Lower leg skin (tissue), 4 donors: ENCODE data around the gene RBX1. TPM values are rescaled to one million over a fixed set of nuclear protein-coding genes. Genes with fewer than 3 reads are reported as not detected.

Experiments
- DNase-seq, 2 donors: peaks; one replicate each; pipeline ENCODE4 v3.0.0-alpha.2; 2019; ENCODE audit warnings: low spot score in 2 of 2
- H3K4me3 ChIP-seq: fragments of 200-600 bp; sonication (generic); 2 replicates; pipeline ENCODE4 v1.5.1; 2017; ENCODE audit warnings: mild to moderate bottlenecking, low read depth; ENCODE audit not compliant: poor library complexity, severe bottlenecking
- CTCF ChIP-seq, 3 donors: fragments of 450-650 bp; IDR thresholded peaks; one replicate each; pipeline ENCODE4 v1.5.1; 2016; ENCODE audit warnings: antibody characterized with exemption in 3 of 3, mild to moderate bottlenecking in 3 of 3, moderate library complexity in 2 of 3
- POLR2A ChIP-seq, 2 donors: fragments of 450-650 bp; IDR thresholded peaks; one replicate each; pipeline ENCODE4 v1.6.1; 2016 to 2017; ENCODE audit warnings: antibody characterized with exemption in 2 of 2, mild to moderate bottlenecking in 1 of 2, moderate library complexity in 1 of 2
- WGBS, 2 donors: methylation state at CpG; one replicate each; pipeline ENCODE4 v1.1.5; 2018; 5-methylcytosine and 5-hydroxymethylcytosine counted together
- intact Hi-C: fragments of 100-400 bp; cut with DNase I; formaldehyde crosslinking; loops from one replicate; pipeline ENCODE4 v1.15.0; 2023; ENCODE audit warnings: low total_unique reads
- total RNA-seq, 4 donors: library from RNA; depleted of rRNA; stranded (reverse); fragments of >200 nt; gene quantifications; one replicate each; pipeline ENCODE4 v1.1.0, GENCODE V29; 2016

The RBX1 gene
- total RNA-seq, 4 donors from 2014 or later: 26.5 to 47.7 (median 42.0) TPM

DNA sequence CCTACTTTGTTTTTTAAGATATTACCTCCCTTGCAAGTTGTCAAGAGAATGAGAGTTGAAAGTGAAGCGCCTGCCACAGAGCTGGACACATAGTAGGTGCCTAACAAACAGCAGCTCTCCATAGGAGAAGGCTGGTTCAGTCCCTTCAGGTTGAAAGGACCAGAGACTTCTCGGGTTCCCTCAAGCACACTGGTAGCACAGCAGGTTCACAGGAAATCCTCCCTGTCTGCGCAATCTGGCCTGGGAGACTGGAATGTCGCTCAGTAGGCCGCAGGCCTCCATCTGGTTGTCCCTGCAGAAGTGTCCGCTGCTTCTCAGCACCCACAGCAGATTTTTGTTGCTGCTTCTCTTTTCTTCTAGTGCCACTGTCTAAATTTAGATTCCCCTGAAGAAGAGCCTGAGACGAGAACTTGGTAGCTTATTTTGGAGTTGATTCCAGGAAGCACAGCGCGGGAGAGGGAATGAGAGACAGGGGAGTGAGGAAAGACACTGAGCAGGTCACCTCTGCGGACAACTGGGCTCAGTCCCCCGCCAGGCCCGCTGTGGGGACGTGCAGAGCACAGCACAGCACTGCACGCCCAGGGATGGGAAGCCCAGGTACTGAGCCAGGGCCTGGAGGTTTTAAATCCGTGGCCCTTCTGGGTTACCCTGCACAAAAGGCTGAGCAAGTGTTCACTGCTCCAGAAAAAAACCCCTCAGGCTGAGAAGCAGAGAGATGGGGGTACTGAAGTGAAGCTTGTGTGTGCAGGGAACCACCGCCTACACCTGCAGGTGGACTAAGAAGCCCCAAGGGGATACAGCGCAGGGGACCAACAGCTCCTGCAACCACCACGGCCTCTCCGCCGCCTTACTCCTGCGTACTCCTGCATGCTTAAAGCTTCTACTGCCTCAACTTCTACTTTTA, 31.6 kb downstream of the RBX1 start:
- DNase-seq: no peak
- 78 to 88% methylated on average over 21 of the region's 21 CpGs for WGBS, 2 donors
- intact Hi-C loops: no loop called here
- no peak for TF ChIP-seq CTCF (IDR thresholded peaks at IDR 0.05)
- TF ChIP-seq POLR2A (IDR thresholded peaks at IDR 0.05): no peak
- H3K4me3 ChIP-seq: no peak overlapping the region

DNA sequence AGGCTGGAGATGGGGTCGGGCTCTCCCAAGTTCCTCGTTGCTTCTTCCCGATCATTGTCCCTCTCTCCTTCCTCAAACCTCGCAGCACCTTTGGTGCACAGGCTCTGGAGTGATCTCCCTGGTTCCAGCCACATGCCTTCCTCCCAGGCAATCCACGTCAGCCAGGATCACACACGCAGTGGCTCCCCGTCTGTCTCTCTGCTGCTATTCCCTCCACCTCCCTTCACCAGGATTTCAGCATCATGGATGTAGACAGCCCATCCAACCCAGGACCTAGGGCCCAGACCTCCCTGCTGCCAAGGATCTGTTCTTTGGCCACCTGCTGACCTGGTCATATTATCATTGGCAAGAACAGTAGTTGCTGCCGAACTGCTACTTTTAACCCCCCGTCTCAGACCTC, 40.1 kb downstream of the RBX1 start:
- TF ChIP-seq POLR2A (IDR thresholded peaks at IDR 0.05) (no peak), CTCF (IDR thresholded peaks at IDR 0.05) (no peak)
- intact Hi-C loops: no loop called here
- WGBS, 2 donors: 86 to 90% methylated on average over 9 of the region's 9 CpGs
- no peak for DNase-seq
- H3K4me3 ChIP-seq: no peak overlapping the region

DNA sequence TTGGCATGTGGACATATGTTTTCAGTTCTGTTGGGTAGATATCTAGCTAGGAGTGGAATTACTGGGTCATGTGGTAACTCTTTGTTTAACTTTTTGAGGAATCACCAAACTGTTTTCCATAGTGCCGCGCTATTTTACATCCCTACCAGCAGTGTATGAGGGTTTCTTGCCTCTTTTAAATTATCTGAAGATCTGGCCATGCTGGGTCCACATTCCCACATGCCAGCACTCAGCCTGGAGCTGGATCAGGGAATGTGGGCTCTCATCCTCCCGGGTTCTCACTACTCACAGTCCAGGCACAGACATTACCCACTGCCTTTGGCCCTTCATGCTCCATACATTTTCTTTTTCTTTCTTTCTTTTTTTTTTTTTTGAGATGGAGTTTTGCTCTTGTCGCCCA, 44.6 kb downstream of the RBX1 start:
- TF ChIP-seq CTCF (IDR thresholded peaks at IDR 0.05) (no peak), POLR2A (IDR thresholded peaks at IDR 0.05) (no peak)
- no peak overlapping the region for H3K4me3 ChIP-seq
- no peak for DNase-seq
- intact Hi-C loops: no loop called here
- 86 to 88% methylated on average over 4 of the region's 4 CpGs for whole genome bisulfite sequencing, 2 donors

GRCh38 chr22:40997520-40997919, 46.3 kb downstream of the RBX1 start:
- DNase-seq: no peak
- WGBS, 2 donors: 83 to 89% methylated on average over 7 of the region's 7 CpGs
- H3K4me3 ChIP-seq: no peak overlapping the region
- no peak for TF ChIP-seq POLR2A (IDR thresholded peaks at IDR 0.05)
- TF ChIP-seq CTCF (IDR thresholded peaks at IDR 0.05): no peak
- intact Hi-C loops: no loop called here

DNA sequence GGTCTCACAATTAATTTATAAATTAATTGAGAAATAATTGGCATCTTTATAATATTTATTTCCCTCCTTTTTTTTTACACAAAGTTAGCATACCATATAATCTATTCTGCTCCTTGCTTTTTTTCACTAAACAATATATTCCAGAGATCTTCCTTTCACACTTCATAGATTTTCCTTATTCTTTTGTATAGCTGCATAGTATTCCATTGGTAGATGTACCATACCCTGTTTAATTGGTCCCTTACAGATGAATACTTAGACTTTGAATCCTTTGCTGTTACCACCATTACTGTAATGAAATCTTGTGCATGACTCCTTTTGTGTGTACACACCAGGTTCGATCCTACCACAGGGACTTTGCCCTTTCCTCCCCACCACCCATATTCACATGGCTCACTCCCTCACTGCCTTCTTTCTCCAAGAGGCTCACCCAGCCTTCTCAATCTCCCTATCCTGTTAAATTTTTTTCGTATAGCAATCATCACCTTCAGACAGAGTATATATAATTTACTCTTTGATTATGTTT, 48.9 kb downstream of the RBX1 start:
- 81 to 87% methylated on average over 2 of the region's 2 CpGs for WGBS, 2 donors
- no peak overlapping the region for H3K4me3 ChIP-seq
- DNase-seq: no peak
- intact Hi-C loops: no loop called here
- no peak for TF ChIP-seq CTCF (IDR thresholded peaks at IDR 0.05)
- TF ChIP-seq POLR2A (IDR thresholded peaks at IDR 0.05): no peak
